T1000 (cell line): ENCODE measurements around the gene ITGA11.

ENCODE experiments used
- DNase-seq: peaks from one replicate; lab custom pipeline; 2025; ENCODE audit warnings: mixed read lengths; lab: John Stamatoyannopoulos, UW

The ITGA11 gene

DNA sequence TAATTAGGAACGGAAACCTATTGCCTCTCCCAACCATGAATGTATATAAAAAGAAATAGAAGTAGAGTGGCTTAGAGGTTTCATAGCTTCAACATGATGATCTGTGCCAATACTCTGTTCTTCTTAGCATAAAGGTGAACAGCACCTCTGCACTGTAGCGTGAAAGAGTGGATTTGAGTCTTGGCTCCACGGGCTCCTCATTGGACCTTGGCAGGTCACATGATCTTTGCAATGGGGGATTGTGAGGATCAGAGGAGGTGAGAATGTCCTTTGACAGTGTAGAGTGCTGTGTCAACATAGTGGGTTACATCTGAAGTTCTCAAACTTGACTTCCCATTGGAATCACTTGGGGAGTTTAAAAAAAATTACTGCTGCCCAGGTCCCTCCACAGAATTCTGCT is 103.0 kb downstream of the ITGA11 start:
- no peak for DNase-seq

- DNase-seq: no peak
Observed at GRCh38 chr15:68328443-68328842, 103.5 kb downstream of the ITGA11 start.

- no peak for DNase-seq
Observed at GRCh38 chr15:68326711-68327354, 105.1 kb downstream of the ITGA11 start.

DNA sequence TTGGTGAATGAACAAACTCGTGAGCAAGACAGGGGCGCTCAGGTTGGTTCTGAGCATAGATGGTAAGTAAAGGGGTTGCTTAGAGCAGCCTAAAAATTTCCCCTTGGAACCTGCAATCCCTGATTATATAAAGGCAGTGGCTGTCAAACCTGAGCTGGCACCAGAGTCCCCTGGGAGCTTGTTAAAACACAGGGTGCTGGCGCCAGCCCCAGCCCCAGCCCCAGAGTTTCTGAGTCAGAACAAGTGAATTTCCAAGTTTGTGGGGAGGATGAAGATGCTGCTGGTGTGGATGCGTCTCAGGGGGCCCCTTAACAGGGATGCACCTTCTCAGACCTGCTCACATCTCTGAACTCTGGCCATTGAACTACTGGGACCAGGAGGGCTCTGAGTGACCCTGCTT is 106.2 kb downstream of the ITGA11 start:
- peak; percentile 66 for DNase-seq

DNA sequence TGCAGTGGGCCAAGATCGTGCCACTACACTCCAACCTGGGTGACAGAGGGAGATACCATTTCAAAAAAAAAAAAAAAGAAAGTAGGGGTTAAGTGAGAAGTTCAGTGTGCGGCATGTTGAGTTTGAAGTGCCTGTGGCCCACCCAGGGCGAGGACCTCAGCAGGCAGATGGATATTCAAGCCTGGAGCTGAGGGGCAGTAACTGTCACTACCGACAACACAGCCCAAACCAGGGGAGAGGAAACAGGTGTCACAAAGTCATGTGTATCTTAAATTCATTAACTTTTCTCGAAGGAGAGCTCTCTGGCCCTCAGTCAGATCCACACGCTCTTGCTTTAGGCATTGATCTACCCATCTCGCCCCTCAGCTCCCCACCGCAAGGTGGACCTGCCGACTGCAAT is 109.2 kb downstream of the ITGA11 start:
- DNase-seq: no peak

GRCh38 chr15:68321229-68321628 is 110.7 kb downstream of the ITGA11 start:
- no peak for DNase-seq

- DNase-seq: no peak
Observed at GRCh38 chr15:68319997-68320396, 112.0 kb downstream of the ITGA11 start.

GRCh38 chr15:68318931-68319909 is 112.7 kb downstream of the ITGA11 start:
- no peak for DNase-seq

- no peak for DNase-seq
Observed at GRCh38 chr15:68318008-68318835, 113.7 kb downstream of the ITGA11 start.

DNA sequence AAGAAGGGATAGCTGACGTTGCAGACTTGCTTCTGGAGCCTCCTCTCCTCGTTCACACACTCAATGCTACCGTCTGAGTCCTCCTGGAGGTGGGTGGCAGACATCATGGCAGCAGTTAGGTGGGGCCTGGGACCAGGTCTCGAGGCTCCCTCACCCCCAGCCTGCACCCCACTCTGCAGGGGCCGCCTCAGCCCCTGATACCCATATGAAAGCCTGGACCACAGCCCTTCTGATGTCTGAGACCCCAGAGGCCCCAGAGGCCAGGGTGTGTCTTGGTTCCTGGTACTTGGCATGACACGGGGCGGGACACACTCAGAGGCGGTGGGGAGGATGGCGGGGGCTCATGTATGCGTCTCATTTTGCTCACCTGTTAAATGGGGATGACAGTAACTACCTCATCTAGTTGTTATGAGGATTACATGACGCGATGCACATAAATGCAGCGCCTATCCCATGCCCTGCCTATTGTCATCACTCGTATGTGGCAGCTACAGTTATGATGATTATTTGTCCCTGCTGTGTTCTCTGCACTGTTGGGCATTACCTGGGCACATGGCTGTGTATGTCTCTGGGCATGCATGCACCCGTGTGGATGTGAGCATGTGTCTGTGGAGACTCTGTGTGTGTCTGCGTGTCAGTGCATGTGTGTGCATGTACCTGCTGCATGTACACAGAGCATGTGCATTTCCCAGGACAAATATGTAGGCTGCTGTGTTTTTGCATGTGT is 114.5 kb downstream of the ITGA11 start:
- no peak for DNase-seq

- no peak for DNase-seq
Observed at GRCh38 chr15:68316061-68316804, 115.7 kb downstream of the ITGA11 start.

GRCh38 chr15:68315495-68316031 is 116.4 kb downstream of the ITGA11 start:
- no peak for DNase-seq

- no peak for DNase-seq
Observed at GRCh38 chr15:68315035-68315434, 116.9 kb downstream of the ITGA11 start.

GRCh38 chr15:68314563-68314962 is 117.4 kb downstream of the ITGA11 start:
- no peak for DNase-seq

DNA sequence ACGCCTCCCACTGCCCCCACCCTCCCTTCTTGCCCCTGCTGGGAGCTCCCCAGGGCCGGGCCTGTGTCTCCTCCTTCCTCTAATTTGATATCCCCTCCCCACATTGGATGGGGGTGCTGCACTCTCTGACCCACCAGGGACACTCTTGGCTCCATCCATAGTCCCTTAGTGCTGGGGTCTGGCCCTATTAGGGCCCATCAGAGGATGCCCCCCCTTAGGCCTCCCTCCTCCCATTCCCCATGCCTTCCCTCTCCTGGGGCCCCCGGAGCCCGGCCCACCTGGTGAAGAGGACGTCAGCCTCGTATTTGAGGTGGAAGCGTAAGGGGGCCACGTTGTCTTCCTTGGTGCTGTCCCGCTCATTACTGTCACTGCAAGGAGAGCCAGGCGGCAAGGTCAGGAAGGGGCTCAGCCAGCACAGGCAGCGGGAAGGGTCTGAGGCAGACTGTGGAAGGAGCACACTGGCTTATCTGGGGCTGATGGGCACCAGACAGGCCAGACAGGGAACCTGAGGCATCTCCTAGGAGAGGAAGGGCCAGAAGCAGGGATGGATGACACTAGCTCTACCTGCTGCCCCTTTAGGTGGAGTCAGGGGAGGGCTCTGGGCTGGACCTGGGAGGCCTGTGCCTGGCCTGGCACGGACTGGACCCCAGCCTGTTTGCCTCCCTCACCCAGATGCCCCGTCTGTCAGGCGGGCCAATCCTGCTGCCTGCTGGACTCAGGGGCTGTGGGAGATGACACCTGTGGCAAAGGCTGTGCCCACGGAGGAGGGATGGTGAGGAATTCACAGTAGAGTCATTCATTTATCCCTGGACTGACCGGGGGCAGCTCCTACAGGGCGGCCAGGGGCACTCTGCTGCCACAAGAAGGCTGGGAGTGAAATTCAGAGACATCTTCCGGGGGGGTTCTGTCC is 118.2 kb downstream of the ITGA11 start:
- DNase-seq: no peak

DNA sequence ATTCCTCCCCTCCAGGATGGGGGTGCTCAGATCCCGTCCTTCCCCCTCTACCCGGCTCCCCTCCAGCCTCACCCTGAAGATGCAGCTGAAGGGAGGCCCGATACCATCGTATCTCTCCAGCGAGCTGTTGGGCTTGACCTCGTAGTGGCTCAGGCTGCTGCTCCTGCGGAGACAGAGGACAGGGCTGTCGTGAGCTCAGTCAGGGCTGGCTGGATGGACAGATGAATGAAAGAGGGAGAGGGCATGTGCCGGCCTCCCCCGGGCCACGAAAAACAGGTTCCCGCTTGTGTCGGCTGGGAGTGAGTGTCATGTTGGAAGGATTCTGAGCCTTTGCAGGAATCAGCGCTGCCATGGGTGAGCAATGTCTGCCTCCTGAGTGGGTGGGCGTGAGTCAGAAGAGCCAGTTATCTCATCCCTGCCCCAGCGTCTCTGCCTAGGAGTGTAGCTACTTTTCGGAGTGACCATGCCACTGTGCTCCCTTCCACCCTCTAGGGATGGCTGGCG is 119.2 kb downstream of the ITGA11 start:
- no peak for DNase-seq

GRCh38 chr15:68311859-68312557 is 120.0 kb downstream of the ITGA11 start:
- DNase-seq: no peak

- DNase-seq: no peak
Observed at GRCh38 chr15:68311464-68311835, 120.5 kb downstream of the ITGA11 start.
